CD4-positive, alpha-beta T cell treated with Interferon gamma for 1 hour (primary cell): ENCODE results near the gene RBM28.

Source experiments
- DNase-seq: peaks from one replicate; pipeline ENCODE4 v3.0.0-alpha.2; 2020

The RBM28 gene

GRCh38 chr7:128255271-128255670 lies 88.4 kb downstream of the RBM28 start:
- DNase-seq = no peak

DNA sequence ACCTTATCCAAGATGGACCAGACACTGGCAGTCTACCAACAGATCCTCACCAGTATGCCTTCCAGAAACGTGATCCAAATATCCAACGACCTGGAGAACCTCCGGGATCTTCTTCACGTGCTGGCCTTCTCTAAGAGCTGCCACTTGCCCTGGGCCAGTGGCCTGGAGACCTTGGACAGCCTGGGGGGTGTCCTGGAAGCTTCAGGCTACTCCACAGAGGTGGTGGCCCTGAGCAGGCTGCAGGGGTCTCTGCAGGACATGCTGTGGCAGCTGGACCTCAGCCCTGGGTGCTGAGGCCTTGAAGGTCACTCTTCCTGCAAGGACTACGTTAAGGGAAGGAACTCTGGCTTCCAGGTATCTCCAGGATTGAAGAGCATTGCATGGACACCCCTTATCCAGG lies 89.2 kb downstream of the RBM28 start:
- no peak for DNase-seq

GRCh38 chr7:128253701-128254100 lies 90.0 kb downstream of the RBM28 start:
- no peak for DNase-seq

GRCh38 chr7:128251337-128251736 lies 92.4 kb downstream of the RBM28 start:
- no peak for DNase-seq
